ENCODE measurements around the gene PIGU. TPM values are rescaled to one million over a fixed set of nuclear protein-coding genes. Genes with fewer than 3 reads are reported as not detected.
A peak's percentile ranks its signal among the peaks of the same experiment; 100 is the strongest.

Gene PIGU
- total and polyA plus RNA-seq, 9 of the 15 experiments (the other 6 are each of a cell fraction or from before 2014, with no cell fraction given): 6.5 to 100 (median 28.1) TPM

- ChIA-PET CTCF (ENCODE audit: low intra/inter-chr PET ratio) (interaction anchor here (0.7 kb wide), 1 partner anchor 32 kb away, joined by 3 read pairs; no protein-coding TSS in a partner anchor), POLR2A (interaction anchor here (0.7 to 1.6 kb wide), 8 partner anchors 9 to 130 kb away, joined by 3 to 7 read pairs (median 4); partner anchors contain the start of gene TP53INP2)
- Histone ChIP-seq H3K4me2 (ENCODE audit: insufficient read depth, low read length) (peak overlapping the region; percentile 44), H3K9me1 (ENCODE audit: control insufficient read depth, insufficient read depth, low read length) (no peaks in the 10 kb centered on the region), H3K36me3 (ENCODE audit: control insufficient read depth, insufficient read depth, low read length) (peaks cover 13% of the 10 kb centered on the region; the same call in 2 of the 3 replicates), H3K79me2 (ENCODE audit: control insufficient read depth, insufficient read depth, low read length) (no peaks in the 10 kb centered on the region), H3K27ac (ENCODE audit: extremely low read depth, low read depth, low read length) (peak overlapping the region; percentile 76), H4K20me1 (replicated peaks; ENCODE audit: control insufficient read depth, insufficient read depth, low read length) (0 out of 2 replicates have a peak, but pooled peaks cover 2% of the 10 kb centered on the region), H3K4me1 (replicated peaks in 1 of 2; ENCODE audit: control insufficient read depth in 2 of 2, insufficient read depth in 2 of 2, low read length in 2 of 2) (peaks cover 32 to 37% of the 10 kb centered on the region in 2 experiments), H3K9me3 (replicated peaks; ENCODE audit: control insufficient read depth, insufficient read depth, low read depth, low read length) (no peaks in the 10 kb centered on the region), H3K27me3 (ENCODE audit: control insufficient read depth in 2 of 2, insufficient read depth in 2 of 2, low read length in 2 of 2) (no peaks in the 10 kb centered on the region), H3K4me3 (no peak overlapping the region), H3K9ac (ENCODE audit: insufficient read depth in 1 of 2, low read depth in 2 of 2, low read length in 2 of 2) (peak overlapping the region; percentile 33 to 57; a peak in 3 of 4 replicates), H2AFZ (ENCODE audit: low read depth, low read length) (no peak overlapping the region)
- FAIRE-seq: no peak
- in situ Hi-C loops (cut with MboI): no loop called here
- TF ChIP-seq SUPT5H (IDR thresholded peaks at IDR 0.05): no peak
- peak; percentile 67; the same call in 1 of the 2 replicates for TF ChIP-seq CREB3 (tag; conservative IDR thresholded peaks at IDR 0.05; ENCODE audit: low read depth)
- no peak for TF ChIP-seq GABPA (tag; conservative IDR thresholded peaks at IDR 0.05; ENCODE audit: low read depth)
- no peak for TF ChIP-seq YBX1 (IDR thresholded peaks at IDR 0.05)
- no peak for TF ChIP-seq GATA2 (CRISPR knock-in tag; IDR thresholded peaks at IDR 0.05)
- 0 out of 2 replicates have a peak, but pooled peaks have one; percentile 48 for TF ChIP-seq GTF2E2 (tag; IDR thresholded peaks at IDR 0.05)
- TF ChIP-seq MAX (CRISPR knock-in tag; IDR thresholded peaks at IDR 0.05): 0 out of 2 replicates have a peak, but pooled peaks have one; percentile 14
- TF ChIP-seq SAP30 (IDR thresholded peaks at IDR 0.05; ENCODE audit: borderline replicate concordance, insufficient read depth, low read depth, low read length, poor library complexity, severe bottlenecking): peak; percentile 22
- TF ChIP-seq BCOR (IDR thresholded peaks at IDR 0.05): no peak
- TF ChIP-seq ZNF431 (CRISPR knock-in tag; IDR thresholded peaks at IDR 0.05): peak; percentile 63; the same call in 1 of the 2 replicates
- 0 out of 2 replicates have a peak, but pooled peaks have one; percentile 44 for TF ChIP-seq ZNF395 (CRISPR knock-in tag; IDR thresholded peaks at IDR 0.05)
- 0 out of 6 replicates have a peak, but pooled peaks of 1 of the 3 experiments have one; percentile 2 for TF ChIP-seq CTCF (IDR thresholded peaks at IDR 0.05 in 2 of 3, conservative IDR thresholded peaks at IDR 0.05 in 1 of 3; ENCODE audit: insufficient read depth in 2 of 3, low read depth in 1 of 3, low read length in 3 of 3)
- ATAC-seq: no peak
- intact Hi-C loops (cut with micrococcal nuclease): loop anchor here (5.0 kb wide), 1 partner anchor 55 kb away; no protein-coding TSS in a partner anchor
- DNase-seq (ENCODE audit: extremely low read depth in 1 of 4, low spot score in 3 of 4): no peak
- WGBS (ENCODE audit: insufficient coverage, low coverage, missing lambda C conversion rate): 34% methylated on average over 5 of the region's 5 CpGs
- BruUV-seq (replicated peaks): no TSS peak
These were observed 35.8 kb upstream of the PIGU start for GRCh38 chr20:34712525-34713192.

Measured in K562 (cell line).